H7 (cell line): ENCODE data around the gene IFNA10. TPM values are rescaled to one million over a fixed set of nuclear protein-coding genes. Genes with fewer than 3 reads are reported as not detected.
A peak's percentile ranks its signal among the peaks of the same experiment; 100 is the strongest.
"Not testable (repeated sequence)": the region's sequence is repeated elsewhere in the genome, so short reads cannot be mapped to it uniquely, and the experiment has no call there.

ENCODE experiments used
- DNase-seq: peaks from one replicate; pipeline ENCODE4 v3.0.0; 2012
- H3K27me3 ChIP-seq: 2 replicates; pipeline ENCODE4 v1.6.0; 2011; ENCODE audit warnings: mild to moderate bottlenecking, low read length; ENCODE audit not compliant: control insufficient read depth, insufficient read depth
- H3K36me3 ChIP-seq: replicated peaks from 2 replicates; pipeline ENCODE4 v1.5.1; 2011; ENCODE audit warnings: low read length; ENCODE audit not compliant: control insufficient read depth, insufficient read depth
- H3K4me3 ChIP-seq: 2 replicates; pipeline ENCODE4 v1.5.1; 2011; ENCODE audit warnings: low read depth, mild to moderate bottlenecking, control low read depth, low read length, moderate library complexity; ENCODE audit not compliant: insufficient read depth
- total RNA-seq: library from RNA; depleted of rRNA; stranded (reverse); fragments of >200 nt; shearing (Covaris generic); gene quantifications from 2 replicates; pipeline ENCODE4 v1.2.3, GENCODE V29; 2014

The IFNA10 gene
- total RNA-seq, 1 experiment from 2014 or later = not detected

GRCh38 chr9:21213411-21214326 lies 6.7 kb upstream of the IFNA10 start:
- not testable (repeated sequence) for H3K36me3 ChIP-seq, H3K4me3 ChIP-seq, H3K27me3 ChIP-seq
- peak; percentile 1 for DNase-seq

GRCh38 chr9:21212160-21212559 lies 5.2 kb upstream of the IFNA10 start:
- H3K4me3 ChIP-seq, H3K27me3 ChIP-seq, DNase-seq, H3K36me3 ChIP-seq: not testable (repeated sequence)

- H3K4me3 ChIP-seq, H3K36me3 ChIP-seq, H3K27me3 ChIP-seq, DNase-seq: not testable (repeated sequence)
These were observed 3.8 kb upstream of the IFNA10 start for GRCh38 chr9:21210782-21211181.

- no peak for DNase-seq
- no peak overlapping the region for H3K4me3 ChIP-seq
- no peaks in the 10 kb centered on the region for H3K36me3 ChIP-seq
- H3K27me3 ChIP-seq = no peaks in the 10 kb centered on the region
These were observed 3.4 kb upstream of the IFNA10 start for GRCh38 chr9:21210311-21210710.

GRCh38 chr9:21205204-21205603 lies 1.7 kb downstream of the IFNA10 start:
- no peaks in the 10 kb centered on the region for H3K27me3 ChIP-seq
- H3K36me3 ChIP-seq = no peaks in the 10 kb centered on the region
- DNase-seq = no peak
- H3K4me3 ChIP-seq = no peak overlapping the region

GRCh38 chr9:21202105-21202504 lies 4.8 kb downstream of the IFNA10 start, which contains the start of gene IFNA7:
IFNA7 (minus strand) TSS chr9:21202205; CDS start chr9:21202165, 40 bp downstream.
- not testable (repeated sequence) for H3K27me3 ChIP-seq, H3K36me3 ChIP-seq, DNase-seq, H3K4me3 ChIP-seq

- not testable (repeated sequence) for H3K27me3 ChIP-seq, H3K36me3 ChIP-seq, DNase-seq, H3K4me3 ChIP-seq
These were observed 11.8 kb downstream of the IFNA10 start for GRCh38 chr9:21194867-21195776.

GRCh38 chr9:21187487-21187886 lies 19.5 kb downstream of the IFNA10 start, which contains the start of gene IFNA4:
IFNA4 (minus strand) TSS chr9:21187587; CDS start chr9:21187531, 56 bp downstream.
- DNase-seq = not testable (repeated sequence)

GRCh38 chr9:21182810-21183736 lies 23.9 kb downstream of the IFNA10 start:
- not testable (repeated sequence) for H3K36me3 ChIP-seq, H3K4me3 ChIP-seq, H3K27me3 ChIP-seq
- peak; percentile 2 for DNase-seq

More at GRCh38 chr9:21187487-21187886, 19.5 kb downstream of the IFNA10 start, which contains the start of gene IFNA4:
- not testable (repeated sequence) for H3K4me3 ChIP-seq, H3K36me3 ChIP-seq, H3K27me3 ChIP-seq

GRCh38 chr9:21174671-21175070 lies 32.3 kb downstream of the IFNA10 start:
- Histone ChIP-seq H3K36me3 (no peaks in the 10 kb centered on the region), H3K27me3 (no peaks in the 10 kb centered on the region), H3K4me3 (no peak overlapping the region)
- DNase-seq = no peak

GRCh38 chr9:21172156-21172555 lies 34.8 kb downstream of the IFNA10 start:
- no peak for DNase-seq
- Histone ChIP-seq H3K4me3 (no peak overlapping the region), H3K27me3 (no peaks in the 10 kb centered on the region), H3K36me3 (no peaks in the 10 kb centered on the region)

GRCh38 chr9:21171351-21171750 lies 35.6 kb downstream of the IFNA10 start:
- no peak for DNase-seq
- H3K4me3 ChIP-seq = no peak overlapping the region
- no peaks in the 10 kb centered on the region for H3K27me3 ChIP-seq
- no peaks in the 10 kb centered on the region for H3K36me3 ChIP-seq

- not testable (repeated sequence) for H3K36me3 ChIP-seq, H3K27me3 ChIP-seq, DNase-seq, H3K4me3 ChIP-seq
These were observed 40.4 kb downstream of the IFNA10 start, which contains the start of gene IFNA21 for GRCh38 chr9:21166560-21166959. IFNA21 (minus strand) TSS chr9:21166660; CDS start chr9:21166612, 48 bp downstream.

GRCh38 chr9:21165516-21165915 lies 41.4 kb downstream of the IFNA10 start:
- no peak for DNase-seq
- Histone ChIP-seq H3K27me3 (no peaks in the 10 kb centered on the region), H3K36me3 (no peaks in the 10 kb centered on the region), H3K4me3 (no peak overlapping the region)
